OCI-LY1 (cell line): ENCODE data around the gene SLC6A3.

Experiments
- EZH2 ChIP-seq: fragments of 200-600 bp; sonication (generic), shearing (Covaris generic); IDR thresholded peaks from 2 replicates; pipeline ENCODE4 v1.8.0; 2017; ENCODE audit warnings: borderline replicate concordance, mixed run types, mild to moderate bottlenecking, antibody characterized with exemption, low read length, moderate library complexity, mixed read lengths
- TF ChIP-seq, protein P1 (sequence below): fragments of 200-600 bp; sonication (generic), shearing (Covaris generic); IDR thresholded peaks from 2 replicates; pipeline ENCODE4 v1.5.1; 2017; ENCODE audit warnings: mild to moderate bottlenecking, antibody characterized with exemption, low read length, moderate library complexity, mixed read lengths

DNA sequence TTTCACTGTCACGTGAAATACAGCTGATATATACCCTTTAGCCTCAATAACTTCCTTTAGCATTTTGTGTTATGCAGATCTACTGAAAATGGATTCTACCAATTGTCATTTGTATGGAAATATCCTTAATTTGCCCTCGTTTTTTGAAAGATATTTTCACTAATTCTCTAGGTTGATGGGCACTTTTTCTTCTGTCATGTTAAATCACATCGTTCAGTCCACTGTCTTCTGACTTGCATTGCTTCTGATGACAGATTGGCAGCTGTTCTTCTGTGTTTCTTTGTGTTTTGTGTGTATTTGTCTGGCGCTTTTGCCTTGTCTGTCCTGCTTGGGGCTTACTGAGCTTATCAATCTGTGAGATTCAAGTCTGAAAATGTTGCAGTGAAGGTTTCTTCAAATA lies 90.7 kb downstream of the SLC6A3 start:
- TF ChIP-seq, protein P1, sequence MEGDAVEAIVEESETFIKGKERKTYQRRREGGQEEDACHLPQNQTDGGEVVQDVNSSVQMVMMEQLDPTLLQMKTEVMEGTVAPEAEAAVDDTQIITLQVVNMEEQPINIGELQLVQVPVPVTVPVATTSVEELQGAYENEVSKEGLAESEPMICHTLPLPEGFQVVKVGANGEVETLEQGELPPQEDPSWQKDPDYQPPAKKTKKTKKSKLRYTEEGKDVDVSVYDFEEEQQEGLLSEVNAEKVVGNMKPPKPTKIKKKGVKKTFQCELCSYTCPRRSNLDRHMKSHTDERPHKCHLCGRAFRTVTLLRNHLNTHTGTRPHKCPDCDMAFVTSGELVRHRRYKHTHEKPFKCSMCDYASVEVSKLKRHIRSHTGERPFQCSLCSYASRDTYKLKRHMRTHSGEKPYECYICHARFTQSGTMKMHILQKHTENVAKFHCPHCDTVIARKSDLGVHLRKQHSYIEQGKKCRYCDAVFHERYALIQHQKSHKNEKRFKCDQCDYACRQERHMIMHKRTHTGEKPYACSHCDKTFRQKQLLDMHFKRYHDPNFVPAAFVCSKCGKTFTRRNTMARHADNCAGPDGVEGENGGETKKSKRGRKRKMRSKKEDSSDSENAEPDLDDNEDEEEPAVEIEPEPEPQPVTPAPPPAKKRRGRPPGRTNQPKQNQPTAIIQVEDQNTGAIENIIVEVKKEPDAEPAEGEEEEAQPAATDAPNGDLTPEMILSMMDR, result no peak
- TF ChIP-seq EZH2, result no peak
